Measurements from ENCODE around the gene TRMT44. TPM values are rescaled to one million over a fixed set of nuclear protein-coding genes. Genes with fewer than 3 reads are reported as not detected.
"Not testable (repeated sequence)": the region's sequence is repeated elsewhere in the genome, so short reads cannot be mapped to it uniquely, and the experiment has no call there.

TRMT44 gene
- total RNA-seq, 1 experiment from 2014 or later, result 19.5 TPM

- peak; percentile 73 for DNase-seq (ENCODE audit: low read depth)
Observed at GRCh38 chr4:8468746-8469535, 28.4 kb downstream of the TRMT44 start.

DNA sequence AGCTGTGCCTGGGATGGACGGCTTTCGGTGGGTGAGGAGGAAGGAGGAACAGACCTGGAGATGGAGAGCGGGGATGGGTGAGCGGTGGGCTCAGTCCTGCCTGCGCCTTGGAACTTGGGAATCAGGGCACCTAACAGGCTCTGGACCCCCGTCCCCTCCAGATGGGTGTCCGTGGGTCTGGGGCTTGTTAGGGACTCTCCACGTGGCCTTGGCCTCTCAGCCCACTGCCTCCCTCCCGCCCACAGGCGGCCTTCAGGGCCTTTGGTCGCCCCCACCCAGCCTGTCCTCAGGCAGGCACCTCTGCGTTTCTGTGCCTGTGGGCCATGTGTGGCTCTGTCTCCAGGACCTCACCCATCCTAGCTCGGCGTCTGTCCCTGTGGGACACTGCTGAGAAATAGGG is 29.0 kb downstream of the TRMT44 start:
- no peak for DNase-seq (ENCODE audit: low read depth)

DNA sequence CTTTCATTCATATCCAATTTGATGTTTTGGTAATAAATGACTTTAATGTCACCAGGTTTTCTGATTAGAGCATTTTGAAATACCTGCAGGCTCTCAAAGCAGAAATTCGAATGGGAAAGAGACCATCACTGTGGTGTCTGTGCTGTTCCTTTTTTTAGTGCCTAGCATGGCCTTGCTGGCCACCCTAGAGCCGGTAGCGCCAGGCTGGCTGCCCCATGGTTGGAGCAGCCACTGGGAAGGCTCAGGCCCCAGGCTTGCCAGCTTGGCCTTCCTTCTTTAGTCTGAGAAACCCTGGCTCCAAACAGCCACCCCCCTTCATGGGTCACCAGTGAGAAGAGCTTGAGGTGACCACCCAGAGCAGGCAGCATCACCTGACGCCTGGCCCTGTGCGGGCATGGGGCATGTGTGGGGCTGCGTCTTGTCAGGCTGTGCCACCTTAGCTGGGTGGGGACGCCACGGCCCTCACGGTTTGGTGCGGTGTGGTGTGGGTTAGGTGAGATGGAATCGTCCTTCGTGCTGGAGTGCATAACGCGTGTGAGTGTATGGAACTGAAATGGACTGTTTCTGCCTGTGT is 30.0 kb downstream of the TRMT44 start:
- no peak for DNase-seq (ENCODE audit: low read depth)

GRCh38 chr4:8471211-8471875 is 30.8 kb downstream of the TRMT44 start:
- no peak for DNase-seq (ENCODE audit: low read depth)

GRCh38 chr4:8472158-8472688 is 31.6 kb downstream of the TRMT44 start:
- DNase-seq (ENCODE audit: low read depth), result no peak

DNA sequence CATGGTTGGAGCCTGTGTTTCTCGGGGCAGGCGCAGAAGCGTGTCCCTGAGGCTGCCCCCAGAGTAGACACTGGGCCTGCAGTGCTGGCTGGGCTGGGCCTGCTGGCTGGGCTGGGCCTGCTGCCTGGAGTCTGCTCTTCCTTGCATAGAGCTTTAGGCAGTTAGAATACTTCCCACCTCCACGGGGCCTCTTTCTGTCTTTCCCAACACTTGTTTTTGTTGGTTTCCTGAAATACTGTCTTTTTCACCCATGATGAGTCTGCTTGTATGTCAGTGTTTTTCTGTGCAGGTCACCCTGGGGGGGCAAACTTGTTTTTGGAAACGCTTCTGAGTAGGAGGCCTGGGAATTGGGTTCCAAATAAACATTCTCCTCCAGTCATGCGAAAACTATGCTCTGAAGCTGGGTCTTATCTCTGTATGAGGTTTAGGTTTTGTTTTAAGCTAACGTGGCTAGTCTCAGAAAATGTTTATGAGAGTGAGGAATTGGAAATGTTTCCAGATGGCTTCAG is 32.2 kb downstream of the TRMT44 start:
- DNase-seq (ENCODE audit: low read depth), result peak; percentile 91

DNA sequence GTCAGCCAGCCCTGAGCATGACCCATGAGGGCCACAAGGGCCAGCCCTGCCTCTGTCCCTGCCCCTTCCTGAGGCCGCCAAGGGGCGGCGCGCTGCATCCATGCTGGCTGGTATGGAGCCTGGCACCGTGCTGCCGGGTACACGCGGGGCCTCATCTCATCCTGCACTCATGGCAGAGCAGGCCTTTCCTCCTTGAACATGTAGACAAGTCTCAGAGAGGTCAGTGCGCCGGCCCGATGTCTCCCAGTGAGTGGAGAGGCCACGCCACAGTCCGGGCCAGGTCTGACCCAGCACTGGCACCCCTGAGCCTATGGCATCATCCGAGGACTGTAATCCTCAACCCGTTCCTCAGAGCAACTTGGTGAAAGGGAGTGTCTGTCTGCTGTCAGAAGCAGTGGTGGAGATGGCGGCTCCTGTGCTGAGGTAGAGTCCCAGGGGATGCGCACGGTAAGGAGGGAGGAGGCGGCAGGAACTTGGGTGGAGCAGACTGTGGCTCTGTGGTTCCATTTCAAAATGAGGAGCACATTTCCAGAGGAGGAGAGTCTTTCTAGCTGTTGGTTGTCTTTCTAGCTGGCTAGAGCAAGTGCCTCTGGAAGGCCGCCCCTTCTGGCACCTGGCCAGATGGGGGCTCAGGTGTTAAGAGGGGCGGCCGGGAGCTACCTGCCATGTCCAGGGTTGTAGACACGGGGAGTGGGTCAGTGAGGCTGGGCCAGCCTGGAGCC is 32.8 kb downstream of the TRMT44 start:
- no peak for DNase-seq (ENCODE audit: low read depth)

DNA sequence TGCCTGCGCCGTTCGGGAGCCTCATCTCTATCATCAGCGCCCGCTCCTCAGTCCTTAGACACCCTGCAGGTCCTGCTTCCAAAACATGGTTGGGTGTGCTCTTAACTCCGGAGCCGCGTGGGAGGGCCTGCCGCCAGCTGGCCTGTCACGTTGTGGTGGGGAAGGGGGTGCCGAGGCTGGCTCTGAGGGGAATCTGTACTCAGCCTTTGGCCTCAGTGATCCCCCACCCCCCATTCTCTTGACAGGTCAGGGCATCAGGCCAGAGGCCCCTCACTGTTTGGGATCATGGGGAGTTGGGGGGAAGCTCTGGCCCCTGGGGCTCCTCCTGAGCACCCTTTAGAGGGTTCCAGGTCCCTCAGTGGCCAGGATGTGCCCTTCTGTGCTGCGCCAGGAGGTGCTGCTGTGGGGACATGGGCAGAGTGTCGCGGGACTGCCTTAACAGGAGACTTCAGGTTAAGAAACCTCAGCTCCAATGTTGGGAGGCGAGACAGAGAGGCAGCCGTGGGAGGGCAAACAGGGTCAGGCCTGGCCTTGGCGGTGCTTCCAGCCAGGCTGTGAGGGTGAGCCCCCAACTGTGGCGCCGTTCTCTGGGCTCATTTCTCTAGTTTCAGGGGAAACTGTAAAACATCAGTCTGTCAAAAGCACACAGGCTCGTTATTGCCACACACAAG is 33.5 kb downstream of the TRMT44 start:
- no peak for DNase-seq (ENCODE audit: low read depth)

DNA sequence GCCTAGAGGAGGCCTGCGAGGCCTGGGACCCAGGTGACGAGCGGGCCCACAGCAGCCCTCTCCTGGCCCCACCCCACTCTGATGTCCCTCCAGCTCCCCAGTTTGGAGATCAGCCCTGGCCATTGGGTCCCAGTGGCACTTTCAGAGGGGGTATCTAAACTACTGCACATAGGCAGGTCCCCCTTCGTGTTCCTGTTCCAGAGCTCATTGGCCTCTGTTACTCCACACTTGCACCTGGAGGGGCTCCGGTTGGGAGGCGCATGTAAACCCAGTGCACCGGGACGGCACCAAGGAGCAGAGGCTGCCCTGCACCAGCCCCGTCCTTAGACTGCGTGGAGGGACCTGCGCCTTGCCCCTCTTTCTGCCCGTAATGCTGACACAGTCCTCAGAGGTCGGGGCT is 34.3 kb downstream of the TRMT44 start:
- no peak for DNase-seq (ENCODE audit: low read depth)

DNA sequence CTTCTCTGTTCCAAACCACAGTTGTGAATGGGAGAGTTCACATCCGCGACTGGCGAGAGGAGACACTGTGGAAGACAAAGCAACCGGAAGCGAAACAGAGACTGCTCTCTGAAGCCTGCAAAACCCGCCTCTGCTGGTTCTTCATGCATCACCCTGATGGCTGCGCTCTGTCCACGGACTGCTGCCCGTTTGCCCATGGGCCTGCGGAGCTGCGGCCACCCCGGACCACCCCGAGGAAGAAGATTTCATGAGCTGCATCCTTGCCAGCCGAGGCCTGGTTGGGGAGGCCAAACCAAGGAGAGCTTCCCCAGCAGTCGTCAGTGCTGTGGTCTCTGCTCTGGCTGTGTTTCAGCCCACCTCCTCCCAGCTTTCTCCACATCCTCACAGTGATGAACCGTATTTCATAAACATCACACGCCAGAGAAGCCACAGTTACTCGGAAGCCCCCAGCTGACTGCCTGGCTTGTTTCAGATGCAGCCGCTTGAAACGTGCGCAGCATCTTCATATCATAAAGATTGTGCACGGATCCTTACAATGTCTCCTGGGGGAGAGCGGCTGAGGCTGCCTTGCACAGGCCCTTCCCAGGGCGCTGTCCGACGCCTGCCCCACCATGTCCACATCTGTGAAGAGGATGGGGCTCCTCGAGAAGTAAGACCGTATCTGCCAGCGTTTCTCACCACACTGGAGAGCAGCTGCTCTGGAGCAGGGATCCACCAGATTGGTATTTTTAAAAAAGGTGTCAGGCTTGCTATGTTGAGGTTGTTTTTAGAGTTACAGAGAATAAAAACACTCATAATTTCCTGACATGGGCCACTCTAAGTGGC is 35.4 kb downstream of the TRMT44 start:
- no peak for DNase-seq (ENCODE audit: low read depth)

DNA sequence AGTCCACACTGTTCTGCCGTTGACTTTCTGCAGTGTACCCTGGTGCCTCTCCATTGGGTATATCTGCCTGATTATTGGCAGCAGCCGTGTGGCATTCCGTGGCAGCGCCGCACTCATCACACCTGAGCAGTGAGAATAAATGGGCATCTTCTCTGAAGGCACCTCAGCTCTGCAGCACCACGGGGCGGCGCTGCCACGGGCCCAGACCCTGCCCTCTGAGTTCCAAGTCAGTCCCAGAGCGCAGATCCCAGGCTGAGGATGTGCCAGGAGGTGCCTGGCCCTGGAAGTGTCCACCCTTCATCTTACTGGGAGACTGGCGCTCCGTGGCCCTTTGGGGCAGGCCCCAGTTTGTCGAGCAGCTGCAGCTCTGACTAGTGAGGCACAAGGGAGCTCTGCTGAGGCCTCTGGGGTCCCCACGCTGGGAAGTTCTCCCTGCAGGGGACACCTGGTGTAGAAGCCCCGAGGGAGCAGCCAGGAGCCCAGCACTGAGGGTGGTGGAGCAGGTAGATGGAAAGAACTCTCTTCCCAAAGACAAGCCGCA is 36.6 kb downstream of the TRMT44 start:
- no peak for DNase-seq (ENCODE audit: low read depth)

GRCh38 chr4:8477676-8478075 is 37.1 kb downstream of the TRMT44 start:
- no peak for DNase-seq (ENCODE audit: low read depth)

- DNase-seq (ENCODE audit: low read depth), result no peak
Observed at GRCh38 chr4:8478371-8478770, 37.8 kb downstream of the TRMT44 start.

DNA sequence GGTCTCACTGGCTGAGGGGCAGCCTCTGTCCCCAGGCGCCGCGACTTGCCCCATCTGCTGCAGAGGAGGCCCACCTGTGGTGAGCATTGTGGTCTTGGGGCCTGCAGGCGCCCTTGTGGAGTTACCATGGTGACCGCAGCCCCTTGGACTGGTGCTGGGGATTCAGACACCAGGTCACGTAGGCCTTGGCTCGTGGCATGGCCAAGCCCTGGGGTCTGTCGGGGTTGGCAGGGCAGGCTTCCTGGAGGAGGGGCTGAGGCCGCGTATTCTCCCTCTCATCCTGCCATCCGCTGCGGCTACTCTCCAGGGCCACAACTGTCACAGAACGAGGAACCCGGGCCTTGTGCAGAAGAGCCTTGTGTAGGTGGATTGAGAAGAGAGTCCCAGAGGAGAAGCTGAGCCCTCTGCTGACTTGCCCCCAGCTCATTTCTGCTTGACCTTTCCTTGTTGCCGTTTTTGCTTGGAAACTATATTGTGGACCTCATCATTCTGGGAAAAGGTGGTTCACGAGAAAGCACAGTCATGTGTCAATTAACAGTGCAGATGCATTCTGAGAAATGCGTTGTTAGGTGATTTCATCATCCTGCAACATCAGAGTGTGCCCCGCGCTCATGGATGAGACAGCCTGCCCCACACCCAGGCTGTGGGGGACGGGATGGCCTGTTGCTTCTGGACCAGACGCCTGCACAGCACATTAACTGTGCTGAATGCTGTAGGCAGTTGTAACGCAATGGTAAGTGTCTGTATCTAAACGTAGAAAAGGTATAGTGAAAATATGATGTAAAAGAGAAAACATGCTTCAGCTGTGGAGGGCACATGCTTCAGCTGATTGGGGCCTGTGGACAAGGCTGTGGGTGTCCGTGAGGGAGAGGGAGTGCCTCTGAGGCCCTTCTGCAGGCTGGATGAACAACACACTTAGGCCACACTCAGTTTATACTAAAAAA is 38.5 kb downstream of the TRMT44 start:
- no peak for DNase-seq (ENCODE audit: low read depth)

- DNase-seq (ENCODE audit: low read depth), result no peak
Observed at GRCh38 chr4:8480221-8480620, 39.6 kb downstream of the TRMT44 start.

GRCh38 chr4:8486643-8487042 is 46.1 kb downstream of the TRMT44 start:
- not testable (repeated sequence) for DNase-seq (ENCODE audit: low read depth)

DNA sequence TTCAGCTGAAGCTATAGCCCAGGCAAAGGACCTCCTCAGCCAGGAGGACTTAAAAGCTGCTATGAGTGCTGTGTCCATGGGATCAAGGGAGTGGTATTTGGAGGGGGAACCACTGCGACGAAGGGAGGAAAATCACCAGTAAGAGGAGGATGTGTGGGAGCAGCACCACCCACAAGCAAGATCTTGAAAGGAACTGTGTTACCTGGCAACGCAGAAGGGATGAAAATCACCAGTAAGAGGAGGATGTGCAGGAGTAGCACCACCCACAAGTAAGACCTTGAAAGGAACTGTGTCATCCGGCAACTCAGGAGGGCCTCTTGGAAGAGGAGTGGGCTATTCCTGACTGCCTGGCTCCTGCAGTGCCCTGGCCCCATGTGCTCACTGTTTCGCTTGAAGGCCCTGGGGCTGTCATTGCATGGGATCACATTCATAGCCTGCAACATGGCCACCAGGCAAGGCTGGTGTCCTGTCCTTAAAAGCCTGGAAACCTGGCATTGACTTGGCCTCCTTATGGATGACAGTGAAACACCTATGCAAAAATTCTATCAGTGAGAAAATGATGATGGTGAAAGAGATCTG is 48.3 kb downstream of the TRMT44 start:
- DNase-seq (ENCODE audit: low read depth), result no peak

GRCh38 chr4:8491478-8491877 is 50.9 kb downstream of the TRMT44 start:
- not testable (repeated sequence) for DNase-seq (ENCODE audit: low read depth)

DNA sequence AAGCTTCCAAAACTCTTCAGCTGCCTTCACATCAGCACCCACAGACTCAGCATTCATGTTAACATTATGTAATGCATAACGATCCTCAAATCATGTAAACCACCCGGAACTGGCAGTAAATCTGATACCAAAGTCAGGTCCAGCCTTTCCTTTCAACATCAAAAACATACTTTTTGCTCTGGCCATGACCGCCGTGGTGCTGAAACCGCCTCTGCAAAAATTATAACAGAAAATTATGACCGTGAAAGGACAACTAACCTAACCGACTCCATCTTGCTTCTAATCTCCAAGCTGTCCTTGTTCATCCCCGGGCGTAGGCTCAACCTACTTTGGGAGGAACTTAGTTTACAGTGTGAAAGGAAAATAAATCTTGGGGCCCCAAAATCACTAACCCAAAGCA is 51.6 kb downstream of the TRMT44 start:
- DNase-seq (ENCODE audit: low read depth), result no peak

Measured in Daoy (cell line).